ENCODE results near the gene PLRG1.

The PLRG1 gene

DNA sequence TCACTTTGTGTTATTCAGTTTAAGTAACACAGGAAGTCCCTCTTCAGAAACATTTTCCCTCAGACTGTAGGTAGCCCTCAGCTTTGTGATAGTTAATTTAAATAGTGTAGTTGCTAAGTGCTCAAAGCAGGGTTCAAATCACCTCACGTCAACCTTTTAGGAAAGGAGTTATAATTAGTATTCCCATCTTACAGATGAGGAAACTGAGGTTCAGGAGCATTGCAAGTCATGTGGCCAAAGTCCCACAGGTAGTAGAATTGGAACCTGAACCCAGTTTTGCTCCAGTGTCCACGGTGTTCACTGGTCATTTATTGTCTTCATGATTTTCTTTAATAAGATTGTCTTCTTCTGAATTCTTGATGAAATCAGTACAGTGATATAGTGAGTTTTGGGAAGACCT is 54.3 kb downstream of the PLRG1 start:
- Histone ChIP-seq H3K36me3 (ENCODE audit: control insufficient read depth, insufficient read depth, low read length) (no peaks in the 10 kb centered on the region), H3K4me3 (ENCODE audit: low read length) (no peak overlapping the region), H3K79me2 (ENCODE audit: control insufficient read depth, insufficient read depth, low read length) (no peaks in the 10 kb centered on the region), H3K27me3 (ENCODE audit: insufficient read depth, low read length, poor library complexity) (peaks cover 9% of the 10 kb centered on the region), H3K18ac (ENCODE audit: low read length) (no peak overlapping the region), H2BK5ac (ENCODE audit: low read length) (no peak overlapping the region), H3K4me1 (ENCODE audit: control insufficient read depth, low read depth, low read length) (no peaks in the 10 kb centered on the region), H4K5ac (ENCODE audit: low read length) (no peak overlapping the region), H3K9ac (ENCODE audit: low read length) (no peak overlapping the region), H2BK120ac (ENCODE audit: low read depth, low read length) (no peak overlapping the region), H3K79me1 (ENCODE audit: low read length) (no peaks in the 10 kb centered on the region), H3K4me2 (ENCODE audit: low read length) (no peak overlapping the region), H3K27ac (ENCODE audit: low read depth, low read length) (no peak overlapping the region), H4K8ac (ENCODE audit: low read depth, low read length) (no peak overlapping the region), H3K56ac (ENCODE audit: low read length) (no peak overlapping the region), H3K4ac (ENCODE audit: low read depth, low read length) (no peak overlapping the region), H3K23ac (ENCODE audit: low read length) (no peak overlapping the region), H2BK15ac (replicated peaks; ENCODE audit: low read depth) (no peak overlapping the region), H2AK5ac (ENCODE audit: low read length) (no peak overlapping the region)
- DNase-seq, result no peak
- no CpG with 5 or more reads among the region's 2 CpGs for WGBS (ENCODE audit: extremely low coverage, insufficient coverage, low lambda C conversion rate)

DNA sequence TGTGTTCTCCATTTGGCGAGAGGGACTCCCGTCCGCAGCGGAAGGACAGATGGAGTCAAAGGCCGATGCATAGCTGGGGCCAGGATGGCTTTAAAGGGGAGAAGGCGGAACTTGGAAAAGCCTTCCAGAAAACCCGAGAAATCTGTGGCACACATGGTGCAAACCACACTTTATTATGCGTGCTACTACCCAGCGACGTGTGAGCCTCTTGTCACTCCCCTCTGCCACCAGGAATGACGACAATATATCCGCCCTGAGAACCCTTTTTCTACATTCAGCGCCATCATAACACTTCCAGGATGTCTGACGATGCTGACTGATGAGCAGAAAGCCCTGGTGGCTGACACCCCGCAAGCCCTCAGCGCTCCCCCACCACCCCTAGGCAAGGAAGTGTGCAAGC is 57.9 kb downstream of the PLRG1 start:
- peaks cover 18% of the 10 kb centered on the region for H3K27me3 ChIP-seq (ENCODE audit: insufficient read depth, low read length, poor library complexity)
- no peak overlapping the region for H3K4ac ChIP-seq (ENCODE audit: low read depth, low read length)
- H3K23ac ChIP-seq (ENCODE audit: low read length), result no peak overlapping the region
- H3K4me2 ChIP-seq (ENCODE audit: low read length), result peak overlapping the region; percentile 48
- WGBS (ENCODE audit: extremely low coverage, insufficient coverage, low lambda C conversion rate), result no CpG with 5 or more reads among the region's 16 CpGs
- H3K27ac ChIP-seq (ENCODE audit: low read depth, low read length), result no peak overlapping the region
- H3K18ac ChIP-seq (ENCODE audit: low read length), result no peak overlapping the region
- no peaks in the 10 kb centered on the region for H3K36me3 ChIP-seq (ENCODE audit: control insufficient read depth, insufficient read depth, low read length)
- H3K79me1 ChIP-seq (ENCODE audit: low read length), result no peaks in the 10 kb centered on the region
- H4K5ac ChIP-seq (ENCODE audit: low read length), result no peak overlapping the region
- H3K4me1 ChIP-seq (ENCODE audit: control insufficient read depth, low read depth, low read length), result no peaks in the 10 kb centered on the region
- H3K9ac ChIP-seq (ENCODE audit: low read length), result no peak overlapping the region
- H4K8ac ChIP-seq (ENCODE audit: low read depth, low read length), result no peak overlapping the region
- no peak overlapping the region for H2BK5ac ChIP-seq (ENCODE audit: low read length)
- peak; percentile 18 for DNase-seq
- H3K4me3 ChIP-seq (ENCODE audit: low read length), result peak overlapping the region; percentile 6
- peak overlapping the region; percentile 45 for H3K56ac ChIP-seq (ENCODE audit: low read length)
- no peak overlapping the region for H2BK15ac ChIP-seq (replicated peaks; ENCODE audit: low read depth)
- H3K79me2 ChIP-seq (ENCODE audit: control insufficient read depth, insufficient read depth, low read length), result no peaks in the 10 kb centered on the region
- H2BK120ac ChIP-seq (ENCODE audit: low read depth, low read length), result no peak overlapping the region
- H2AK5ac ChIP-seq (ENCODE audit: low read length), result no peak overlapping the region

DNA sequence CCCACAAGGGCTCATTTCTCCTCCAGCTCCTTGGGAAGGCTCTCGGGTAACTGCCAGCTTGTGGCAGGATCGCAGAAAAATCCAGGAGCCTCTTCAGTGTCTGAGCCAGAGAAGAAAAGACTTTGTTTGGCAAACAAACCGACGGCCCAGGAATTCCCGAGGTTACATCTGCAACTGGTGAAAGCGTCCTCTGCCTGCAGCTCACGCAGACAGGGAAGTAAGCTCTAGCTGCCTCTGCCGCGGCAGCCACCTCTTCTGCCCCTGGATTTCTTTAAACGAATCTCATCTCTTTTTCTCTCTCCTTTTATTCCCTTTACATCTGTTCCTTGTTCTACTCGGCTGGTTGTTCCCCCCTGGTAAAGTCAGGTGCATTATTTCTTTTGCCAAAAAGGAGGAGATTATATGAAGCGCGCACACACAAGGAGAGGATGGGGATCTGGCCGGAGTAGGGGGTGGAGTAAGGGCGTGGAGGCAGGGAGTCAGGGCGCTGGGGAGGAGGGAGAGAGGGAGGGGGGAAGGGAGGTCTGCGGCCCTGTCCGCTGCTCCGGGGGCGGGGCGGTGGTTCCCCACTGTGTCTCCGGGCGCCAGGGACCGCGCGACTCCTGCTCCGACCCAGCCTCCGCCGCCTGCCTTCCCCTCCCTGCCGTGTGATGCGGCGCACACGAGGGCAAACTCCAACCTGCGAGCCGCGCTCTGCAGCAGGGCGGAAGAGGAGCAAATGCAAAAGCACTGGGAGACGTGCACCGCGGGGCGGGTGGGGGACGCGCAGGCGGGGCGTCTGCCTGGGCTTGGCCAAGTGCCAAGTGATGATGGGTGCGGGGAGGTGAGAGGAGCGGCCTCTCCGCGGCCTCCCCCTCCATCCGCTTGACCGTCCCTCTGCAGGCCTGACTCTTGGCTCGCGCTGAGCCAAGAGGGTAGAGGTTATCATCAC is 58.6 kb downstream of the PLRG1 start, which contains the start of gene DCHS2:
Gene DCHS2, minus strand, starts transcription at position 459 of the 931 bp plus-strand sequence. Its CDS starts 444 bp downstream, at position 15.
- peak within 1 kb of the TSS; percentile 48 for H3K4me2 ChIP-seq (ENCODE audit: low read length)
- H2BK15ac ChIP-seq (replicated peaks; ENCODE audit: low read depth), result no peak within 1 kb of the TSS
- no peak within 1 kb of the TSS for H4K8ac ChIP-seq (ENCODE audit: low read depth, low read length)
- peak; percentile 72 for DNase-seq
- no peak within 1 kb of the TSS for H3K4ac ChIP-seq (ENCODE audit: low read depth, low read length)
- H3K36me3 ChIP-seq (ENCODE audit: control insufficient read depth, insufficient read depth, low read length), result no peaks in the 10 kb centered on the region
- H3K27ac ChIP-seq (ENCODE audit: low read depth, low read length), result no peak within 1 kb of the TSS
- no peak within 1 kb of the TSS for H2BK5ac ChIP-seq (ENCODE audit: low read length)
- no peak within 1 kb of the TSS for H2BK120ac ChIP-seq (ENCODE audit: low read depth, low read length)
- H3K27me3 ChIP-seq (ENCODE audit: insufficient read depth, low read length, poor library complexity), result peaks cover 18% of the 10 kb centered on the region
- no peaks in the 10 kb centered on the region for H3K79me2 ChIP-seq (ENCODE audit: control insufficient read depth, insufficient read depth, low read length)
- no peak within 1 kb of the TSS for H4K5ac ChIP-seq (ENCODE audit: low read length)
- no peaks in the 10 kb centered on the region for H3K4me1 ChIP-seq (ENCODE audit: control insufficient read depth, low read depth, low read length)
- no peak within 1 kb of the TSS for H2AK5ac ChIP-seq (ENCODE audit: low read length)
- H3K56ac ChIP-seq (ENCODE audit: low read length), result peak within 1 kb of the TSS; percentile 45
- H3K18ac ChIP-seq (ENCODE audit: low read length), result no peak within 1 kb of the TSS
- no peak within 1 kb of the TSS for H3K9ac ChIP-seq (ENCODE audit: low read length)
- H3K79me1 ChIP-seq (ENCODE audit: low read length), result no peaks in the 10 kb centered on the region
- no peak within 1 kb of the TSS for H3K23ac ChIP-seq (ENCODE audit: low read length)
- WGBS (ENCODE audit: extremely low coverage, insufficient coverage, low lambda C conversion rate), result no CpG with 5 or more reads among the region's 53 CpGs
- H3K4me3 ChIP-seq (ENCODE audit: low read length), result peak within 1 kb of the TSS; percentile 6

DNA sequence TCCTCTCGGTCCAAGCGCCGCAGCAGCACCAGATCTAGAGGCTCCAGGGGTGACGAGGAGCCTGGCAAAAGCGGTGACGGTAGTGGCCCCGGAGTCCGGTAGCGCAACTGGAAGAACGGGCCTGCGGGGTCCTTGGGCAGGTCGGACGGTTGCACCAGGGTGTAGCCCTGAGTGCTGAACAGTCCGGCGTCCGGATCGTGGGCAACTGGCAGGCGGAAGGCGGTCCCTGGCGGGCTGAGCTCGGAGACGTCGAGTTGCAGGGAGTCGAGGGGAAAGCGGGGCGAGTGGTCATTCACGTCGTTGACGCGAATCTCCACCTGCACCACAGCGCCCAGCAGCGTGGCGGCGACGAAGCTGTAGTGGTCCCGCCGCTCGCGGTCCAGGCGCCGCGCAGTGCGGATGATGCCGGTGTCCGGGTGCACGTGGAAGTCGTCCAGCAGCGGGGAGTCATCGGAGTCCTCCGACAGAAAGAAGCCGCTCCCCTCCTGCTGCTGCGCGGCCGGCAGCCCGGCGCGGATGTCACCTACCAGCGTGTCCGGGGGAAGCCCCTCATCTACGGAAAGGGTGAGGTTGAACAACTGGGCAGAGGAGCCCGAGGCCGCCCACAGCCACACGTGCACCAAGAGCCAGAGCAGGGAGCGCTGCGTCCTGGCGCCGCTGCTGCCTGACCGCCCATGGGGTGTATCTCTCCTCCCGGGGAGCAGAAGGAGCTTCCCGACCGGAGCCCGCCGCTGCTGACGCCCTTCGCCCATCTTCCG is 59.4 kb downstream of the PLRG1 start:
- no peak overlapping the region for H3K23ac ChIP-seq (ENCODE audit: low read length)
- H2BK5ac ChIP-seq (ENCODE audit: low read length), result no peak overlapping the region
- no peak overlapping the region for H2AK5ac ChIP-seq (ENCODE audit: low read length)
- no peak overlapping the region for H2BK15ac ChIP-seq (replicated peaks; ENCODE audit: low read depth)
- peak overlapping the region; percentile 47 for H3K4me2 ChIP-seq (ENCODE audit: low read length)
- no peak overlapping the region for H3K27ac ChIP-seq (ENCODE audit: low read depth, low read length)
- peaks cover 18% of the 10 kb centered on the region for H3K27me3 ChIP-seq (ENCODE audit: insufficient read depth, low read length, poor library complexity)
- no peak overlapping the region for H3K18ac ChIP-seq (ENCODE audit: low read length)
- no peaks in the 10 kb centered on the region for H3K79me2 ChIP-seq (ENCODE audit: control insufficient read depth, insufficient read depth, low read length)
- DNase-seq, result peak; percentile 33
- no peak overlapping the region for H4K5ac ChIP-seq (ENCODE audit: low read length)
- H3K4me1 ChIP-seq (ENCODE audit: control insufficient read depth, low read depth, low read length), result no peaks in the 10 kb centered on the region
- no CpG with 5 or more reads among the region's 76 CpGs for WGBS (ENCODE audit: extremely low coverage, insufficient coverage, low lambda C conversion rate)
- H3K56ac ChIP-seq (ENCODE audit: low read length), result peak overlapping the region; percentile 31
- no peak overlapping the region for H3K9ac ChIP-seq (ENCODE audit: low read length)
- H4K8ac ChIP-seq (ENCODE audit: low read depth, low read length), result no peak overlapping the region
- H3K79me1 ChIP-seq (ENCODE audit: low read length), result no peaks in the 10 kb centered on the region
- H3K36me3 ChIP-seq (ENCODE audit: control insufficient read depth, insufficient read depth, low read length), result no peaks in the 10 kb centered on the region
- no peak overlapping the region for H3K4ac ChIP-seq (ENCODE audit: low read depth, low read length)
- no peak overlapping the region for H2BK120ac ChIP-seq (ENCODE audit: low read depth, low read length)
- H3K4me3 ChIP-seq (ENCODE audit: low read length), result no peak overlapping the region

- peak; percentile 43 for DNase-seq
- Histone ChIP-seq H2BK15ac (replicated peaks; ENCODE audit: low read depth) (no peak overlapping the region), H2BK120ac (ENCODE audit: low read depth, low read length) (no peak overlapping the region), H3K79me1 (ENCODE audit: low read length) (no peaks in the 10 kb centered on the region), H3K79me2 (ENCODE audit: control insufficient read depth, insufficient read depth, low read length) (no peaks in the 10 kb centered on the region), H4K5ac (ENCODE audit: low read length) (no peak overlapping the region), H4K8ac (ENCODE audit: low read depth, low read length) (no peak overlapping the region), H3K27ac (ENCODE audit: low read depth, low read length) (no peak overlapping the region), H3K36me3 (ENCODE audit: control insufficient read depth, insufficient read depth, low read length) (no peaks in the 10 kb centered on the region), H3K4me3 (ENCODE audit: low read length) (no peak overlapping the region), H3K23ac (ENCODE audit: low read length) (no peak overlapping the region), H3K4me2 (ENCODE audit: low read length) (peak overlapping the region; percentile 47), H3K4me1 (ENCODE audit: control insufficient read depth, low read depth, low read length) (no peaks in the 10 kb centered on the region), H2AK5ac (ENCODE audit: low read length) (no peak overlapping the region), H2BK5ac (ENCODE audit: low read length) (no peak overlapping the region), H3K4ac (ENCODE audit: low read depth, low read length) (no peak overlapping the region), H3K27me3 (ENCODE audit: insufficient read depth, low read length, poor library complexity) (peaks cover 18% of the 10 kb centered on the region), H3K18ac (ENCODE audit: low read length) (no peak overlapping the region), H3K56ac (ENCODE audit: low read length) (peak overlapping the region; percentile 62), H3K9ac (ENCODE audit: low read length) (no peak overlapping the region)
- WGBS (ENCODE audit: extremely low coverage, insufficient coverage, low lambda C conversion rate), result no CpG with 5 or more reads among the region's 55 CpGs
Measured at GRCh38 chr4:154490234-154490582, 60.0 kb downstream of the PLRG1 start.

All from mesendoderm (in vitro differentiated cells).